SK-N-SH treated with all-trans-retinoic acid at 6 μM for 48 hours (cell line): ENCODE data around the gene HOXC4.

ENCODE experiments used
- ATAC-seq: fragments of 200-7000 bp; cut with Tn5 transposase; 3 replicates; pipeline ENCODE4 v1.9.1; 2020; ENCODE audit warnings: mild to moderate bottlenecking, moderate library complexity
- ARNTL ChIP-seq: fragments of 450-650 bp; formaldehyde crosslinking; IDR thresholded peaks from 2 replicates; pipeline ENCODE4 v1.5.0; 2020; ENCODE audit warnings: low read depth, mild to moderate bottlenecking, moderate library complexity, borderline replicate concordance
- BACH2 ChIP-seq: fragments of 250-450 bp; sonication (Bioruptor Pico); IDR thresholded peaks from 2 replicates; pipeline ENCODE4 v1.9.0; 2021; ENCODE audit warnings: mild to moderate bottlenecking, borderline replicate concordance
- CSDC2 ChIP-seq: fragments of 250-450 bp; sonication (Bioruptor Pico); IDR thresholded peaks from 2 replicates; pipeline ENCODE4 v1.5.0; 2020; ENCODE audit warnings: mild to moderate bottlenecking, moderate library complexity
- CSRNP3 ChIP-seq: fragments of 250-450 bp; sonication (Bioruptor Pico); IDR thresholded peaks from 2 replicates; pipeline ENCODE4 v1.5.1; 2021; ENCODE audit warnings: mild to moderate bottlenecking, moderate library complexity
- ESRRG ChIP-seq: fragments of 250-450 bp; sonication (Bioruptor Pico); IDR thresholded peaks from 2 replicates; pipeline ENCODE4 v1.6.1; 2021; ENCODE audit warnings: mild to moderate bottlenecking
- ISL1 ChIP-seq: fragments of 250-450 bp; sonication (Bioruptor Pico); IDR thresholded peaks from 2 replicates; pipeline ENCODE4 v2.1.2; 2022; ENCODE audit warnings: mild to moderate bottlenecking, moderate library complexity
- OSR1 ChIP-seq: fragments of 250-450 bp; sonication (Bioruptor Pico); IDR thresholded peaks from 2 replicates; pipeline ENCODE4 v1.8.0; 2022; ENCODE audit warnings: moderate library complexity, mild to moderate bottlenecking, inconsistent platforms
- PATZ1 ChIP-seq: fragments of 250-450 bp; sonication (Bioruptor Pico); IDR thresholded peaks from 2 replicates; pipeline ENCODE4 v1.8.0; 2020; ENCODE audit warnings: mild to moderate bottlenecking, moderate library complexity, borderline replicate concordance
- PPARA ChIP-seq: fragments of 250-450 bp; sonication (Bioruptor Pico); IDR thresholded peaks from 2 replicates; pipeline ENCODE4 v1.5.0; 2020; ENCODE audit warnings: mild to moderate bottlenecking, borderline replicate concordance
- RARB ChIP-seq: fragments of 250-450 bp; sonication (Bioruptor Pico); IDR thresholded peaks from 2 replicates; pipeline ENCODE4 v1.8.0; 2021; ENCODE audit warnings: mild to moderate bottlenecking, moderate library complexity
- SNAI2 ChIP-seq: fragments of 250-450 bp; sonication (Bioruptor Pico); IDR thresholded peaks from 2 replicates; pipeline ENCODE4 v1.5.0; 2020; ENCODE audit warnings: mild to moderate bottlenecking, moderate library complexity
- TCF4 ChIP-seq: fragments of 250-450 bp; sonication (Bioruptor Pico); IDR thresholded peaks from 2 replicates; pipeline ENCODE4 v1.8.0; 2021; ENCODE audit warnings: mild to moderate bottlenecking, moderate library complexity, borderline replicate concordance
- TOX ChIP-seq: fragments of 250-450 bp; sonication (Bioruptor Pico); IDR thresholded peaks from 2 replicates; pipeline ENCODE4 v1.8.0; 2021; ENCODE audit warnings: mild to moderate bottlenecking, moderate library complexity, borderline replicate concordance
- ZC3H10 ChIP-seq: fragments of 250-450 bp; sonication (Bioruptor Pico); IDR thresholded peaks from 2 replicates; pipeline ENCODE4 v1.5.1; 2021; ENCODE audit warnings: mild to moderate bottlenecking, moderate library complexity
- ZFP3 ChIP-seq: fragments of 250-450 bp; sonication (Bioruptor Pico); IDR thresholded peaks from 2 replicates; pipeline ENCODE4 v1.5.0; 2020; ENCODE audit warnings: mild to moderate bottlenecking, moderate library complexity
- ZNF565 ChIP-seq: fragments of 450-650 bp; formaldehyde crosslinking; conservative IDR thresholded peaks from 2 replicates; pipeline ENCODE4 v1.5.0; 2020; ENCODE audit warnings: low read depth, mild to moderate bottlenecking, moderate library complexity
- ZNF70 ChIP-seq: fragments of 450-650 bp; formaldehyde crosslinking; IDR thresholded peaks from 2 replicates; pipeline ENCODE4 v1.5.0; 2020; ENCODE audit warnings: mild to moderate bottlenecking, moderate library complexity
- ZNF8 ChIP-seq: fragments of 450-650 bp; formaldehyde crosslinking; IDR thresholded peaks from 2 replicates; pipeline ENCODE4 v1.5.0; 2020; ENCODE audit warnings: mild to moderate bottlenecking, moderate library complexity
- TF ChIP-seq, protein P1 (sequence below): fragments of 250-450 bp; sonication (Bioruptor Pico); IDR thresholded peaks from 2 replicates; pipeline ENCODE4 v1.8.0; 2021; ENCODE audit warnings: low read depth, mild to moderate bottlenecking, moderate library complexity, borderline replicate concordance
- TF ChIP-seq, protein P2 (sequence below): fragments of 250-450 bp; sonication (Bioruptor Pico); IDR thresholded peaks from 2 replicates; pipeline ENCODE4 v1.5.0; 2020; ENCODE audit warnings: mild to moderate bottlenecking, moderate library complexity

HOXC4 gene

DNA sequence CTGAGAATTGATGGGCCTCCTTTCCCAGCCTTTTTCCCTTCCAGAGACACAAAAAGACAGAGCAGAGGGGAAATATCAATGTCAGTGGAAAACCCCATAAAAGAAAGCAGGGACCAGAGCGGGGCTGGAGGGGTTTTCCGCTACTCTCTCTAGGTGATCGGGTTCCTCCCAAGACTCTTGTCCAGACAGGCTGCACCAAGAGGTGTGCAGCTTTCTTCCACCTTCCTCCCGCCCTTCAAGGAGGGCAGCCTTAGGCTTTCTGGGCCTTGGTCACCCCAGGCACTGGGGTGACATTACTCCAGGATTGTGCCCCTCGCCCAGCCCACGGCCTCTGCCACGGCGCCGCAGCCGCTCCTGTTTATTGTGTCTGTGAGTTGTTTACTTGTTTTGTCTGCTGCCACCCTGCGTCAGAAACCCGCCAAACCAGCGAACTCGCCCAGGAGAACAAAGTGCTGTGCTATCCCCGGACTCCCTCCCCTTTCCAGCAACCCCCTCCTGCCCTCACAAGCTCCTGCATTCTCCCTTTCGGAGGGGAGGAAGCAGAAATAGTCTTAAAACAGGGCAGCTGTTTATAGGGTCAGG is 32.1 kb upstream of the HOXC4 start:
- no peak for ATAC-seq

DNA sequence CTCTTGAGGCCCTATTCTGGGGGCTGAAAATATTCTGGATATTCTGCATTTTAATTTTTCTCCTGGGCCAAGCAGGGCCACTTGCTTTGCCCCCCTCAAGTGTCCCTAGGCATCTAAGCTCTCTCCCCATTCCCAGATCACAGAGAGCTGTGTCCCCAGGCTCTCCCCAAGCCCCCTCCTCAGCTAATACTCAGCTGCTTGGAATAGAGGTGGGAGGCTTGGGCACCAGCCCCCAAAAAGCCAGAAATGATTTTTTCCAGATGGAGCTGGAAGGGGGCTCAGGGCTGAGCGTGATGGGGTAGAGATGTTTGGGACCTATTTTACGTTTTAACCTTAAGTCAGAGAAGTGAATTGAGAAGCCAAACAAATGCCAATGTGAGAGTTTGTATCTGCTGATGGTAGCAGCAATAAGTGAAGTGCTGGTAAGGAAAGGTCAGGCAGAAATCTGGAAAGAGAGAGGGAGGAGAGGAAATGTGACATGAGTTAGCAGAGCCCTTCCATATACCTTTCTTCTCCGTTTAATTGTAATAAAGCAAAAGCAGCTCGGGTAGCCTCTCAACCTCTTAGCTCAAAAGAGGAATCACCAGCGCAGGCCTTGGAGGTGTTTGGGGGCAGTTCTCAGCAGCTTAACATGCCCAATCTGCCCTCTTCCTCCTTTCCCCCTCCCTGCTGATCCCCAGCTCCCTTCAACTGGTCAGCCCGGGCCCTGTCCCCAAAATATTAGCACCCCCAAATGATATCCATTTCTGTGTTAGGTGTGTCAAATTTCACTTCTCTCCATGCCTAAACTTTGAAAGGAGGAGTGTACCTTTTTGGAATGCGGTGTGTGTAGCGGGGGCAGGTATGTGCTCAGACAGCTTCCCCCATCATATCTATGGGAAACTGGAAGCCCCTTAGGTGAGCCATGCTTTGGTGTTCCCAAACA is 30.4 kb upstream of the HOXC4 start:
- no peak for ATAC-seq
- TF ChIP-seq ESRRG (CRISPR knock-in tag) (no peak), ZNF8 (CRISPR knock-in tag) (no peak), ARNTL (CRISPR knock-in tag) (no peak), ZC3H10 (CRISPR knock-in tag) (no peak), PPARA (CRISPR knock-in tag) (no peak), ZNF565 (CRISPR knock-in tag) (no peak), PATZ1 (CRISPR knock-in tag) (no peak), RARB (CRISPR knock-in tag) (no peak), CSDC2 (CRISPR knock-in tag) (no peak), OSR1 (no peak), ISL1 (CRISPR knock-in tag) (no peak), CSRNP3 (no peak), BACH2 (no peak)

More for the DNA sequence above, 32.1 kb upstream of the HOXC4 start:
- TF ChIP-seq SNAI2 (CRISPR knock-in tag), result no peak
- TF ChIP-seq ZFP3 (CRISPR knock-in tag), result no peak
- TF ChIP-seq RARB (CRISPR knock-in tag), result no peak
- TF ChIP-seq ISL1 (CRISPR knock-in tag), result no peak
- no peak for TF ChIP-seq ZNF70 (CRISPR knock-in tag)
- no peak for TF ChIP-seq OSR1
- no peak for TF ChIP-seq CSRNP3
- TF ChIP-seq TCF4 (CRISPR knock-in tag), result no peak
- TF ChIP-seq, protein P1, sequence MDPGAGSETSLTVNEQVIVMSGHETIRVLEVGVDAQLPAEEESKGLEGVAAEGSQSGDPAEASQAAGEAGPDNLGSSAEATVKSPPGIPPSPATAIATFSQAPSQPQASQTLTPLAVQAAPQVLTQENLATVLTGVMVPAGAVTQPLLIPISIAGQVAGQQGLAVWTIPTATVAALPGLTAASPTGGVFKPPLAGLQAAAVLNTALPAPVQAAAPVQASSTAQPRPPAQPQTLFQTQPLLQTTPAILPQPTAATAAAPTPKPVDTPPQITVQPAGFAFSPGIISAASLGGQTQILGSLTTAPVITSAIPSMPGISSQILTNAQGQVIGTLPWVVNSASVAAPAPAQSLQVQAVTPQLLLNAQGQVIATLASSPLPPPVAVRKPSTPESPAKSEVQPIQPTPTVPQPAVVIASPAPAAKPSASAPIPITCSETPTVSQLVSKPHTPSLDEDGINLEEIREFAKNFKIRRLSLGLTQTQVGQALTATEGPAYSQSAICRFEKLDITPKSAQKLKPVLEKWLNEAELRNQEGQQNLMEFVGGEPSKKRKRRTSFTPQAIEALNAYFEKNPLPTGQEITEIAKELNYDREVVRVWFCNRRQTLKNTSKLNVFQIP (CRISPR knock-in tag), result no peak
- no peak for TF ChIP-seq ESRRG (CRISPR knock-in tag)
- no peak for TF ChIP-seq BACH2
- TF ChIP-seq, protein P2, sequence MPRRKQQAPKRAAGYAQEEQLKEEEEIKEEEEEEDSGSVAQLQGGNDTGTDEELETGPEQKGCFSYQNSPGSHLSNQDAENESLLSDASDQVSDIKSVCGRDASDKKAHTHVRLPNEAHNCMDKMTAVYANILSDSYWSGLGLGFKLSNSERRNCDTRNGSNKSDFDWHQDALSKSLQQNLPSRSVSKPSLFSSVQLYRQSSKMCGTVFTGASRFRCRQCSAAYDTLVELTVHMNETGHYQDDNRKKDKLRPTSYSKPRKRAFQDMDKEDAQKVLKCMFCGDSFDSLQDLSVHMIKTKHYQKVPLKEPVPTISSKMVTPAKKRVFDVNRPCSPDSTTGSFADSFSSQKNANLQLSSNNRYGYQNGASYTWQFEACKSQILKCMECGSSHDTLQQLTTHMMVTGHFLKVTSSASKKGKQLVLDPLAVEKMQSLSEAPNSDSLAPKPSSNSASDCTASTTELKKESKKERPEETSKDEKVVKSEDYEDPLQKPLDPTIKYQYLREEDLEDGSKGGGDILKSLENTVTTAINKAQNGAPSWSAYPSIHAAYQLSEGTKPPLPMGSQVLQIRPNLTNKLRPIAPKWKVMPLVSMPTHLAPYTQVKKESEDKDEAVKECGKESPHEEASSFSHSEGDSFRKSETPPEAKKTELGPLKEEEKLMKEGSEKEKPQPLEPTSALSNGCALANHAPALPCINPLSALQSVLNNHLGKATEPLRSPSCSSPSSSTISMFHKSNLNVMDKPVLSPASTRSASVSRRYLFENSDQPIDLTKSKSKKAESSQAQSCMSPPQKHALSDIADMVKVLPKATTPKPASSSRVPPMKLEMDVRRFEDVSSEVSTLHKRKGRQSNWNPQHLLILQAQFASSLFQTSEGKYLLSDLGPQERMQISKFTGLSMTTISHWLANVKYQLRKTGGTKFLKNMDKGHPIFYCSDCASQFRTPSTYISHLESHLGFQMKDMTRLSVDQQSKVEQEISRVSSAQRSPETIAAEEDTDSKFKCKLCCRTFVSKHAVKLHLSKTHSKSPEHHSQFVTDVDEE (CRISPR knock-in tag), result no peak
- no peak for TF ChIP-seq ZNF565 (CRISPR knock-in tag)
- TF ChIP-seq CSDC2 (CRISPR knock-in tag), result no peak
- TF ChIP-seq PATZ1 (CRISPR knock-in tag), result no peak
- TF ChIP-seq PPARA (CRISPR knock-in tag), result no peak
- no peak for TF ChIP-seq ARNTL (CRISPR knock-in tag)
- no peak for TF ChIP-seq TOX (CRISPR knock-in tag)
